Activated CD8-positive, alpha-beta T cell treated with anti-CD3 and anti-CD28 coated beads for 36 hours (primary cell): ENCODE measurements around the gene BNIP5. TPM values are rescaled to one million over a fixed set of nuclear protein-coding genes. Genes with fewer than 3 reads are reported as not detected.

ENCODE experiments used
- ATAC-seq: fragments of 200-7000 bp; cut with Tn5 transposase; one replicate; pipeline ENCODE4 v1.10.0; 2021; ENCODE audit warnings: mild to moderate bottlenecking, moderate library complexity
- CTCF ChIA-PET: fragments of 350-600 bp; sonication (Branson Sonifier 250); formaldehyde crosslinking; loops from one replicate; lab custom pipeline; 2021; ENCODE audit warnings: antibody characterized with exemption; lab: Charles Lee
- POLR2A ChIA-PET: fragments of 350-600 bp; sonication (Branson Sonifier 250); formaldehyde crosslinking; loops from one replicate; lab custom pipeline; 2021; ENCODE audit warnings: antibody characterized with exemption; lab: Charles Lee
- DNase-seq: peaks from one replicate; pipeline ENCODE4 v3.0.0-alpha.2; 2020
- H3K27ac Mint-ChIP-seq: one replicate; pipeline ENCODE4 v1.8.0; 2021; ENCODE audit warnings: mild to moderate bottlenecking, mixed read lengths
- H3K27me3 Mint-ChIP-seq: one replicate; pipeline ENCODE4 v1.8.0; 2021; ENCODE audit warnings: mixed read lengths
- H3K36me3 Mint-ChIP-seq: one replicate; pipeline ENCODE4 v1.8.0; 2021; ENCODE audit warnings: low read depth, mixed read lengths
- H3K4me1 Mint-ChIP-seq: one replicate; pipeline ENCODE4 v1.8.0; 2021; ENCODE audit warnings: low read depth, mixed read lengths
- H3K4me3 Mint-ChIP-seq: one replicate; pipeline ENCODE4 v1.8.0; 2021; ENCODE audit warnings: mild to moderate bottlenecking, moderate library complexity, mixed read lengths
- H3K9me3 Mint-ChIP-seq: one replicate; pipeline ENCODE4 v1.8.0; 2021; ENCODE audit warnings: mixed read lengths
- intact Hi-C: fragments of 100-400 bp; cut with micrococcal nuclease; formaldehyde crosslinking; loops from one replicate; pipeline ENCODE4 v1.10.0; 2022
- total RNA-seq, 2 experiments: library from RNA; stranded (reverse); gene quantifications; one replicate each; pipeline ENCODE4 v1.2.3, GENCODE V29; 2021
- TF ChIP-seq, protein P1 (sequence below): fragments of 200-600 bp; IDR thresholded peaks from one replicate; pipeline ENCODE4 v1.8.0; 2022; ENCODE audit warnings: antibody characterized with exemption, mild to moderate bottlenecking

Gene BNIP5
- total RNA-seq, 2 experiments from 2014 or later = not detected

DNA sequence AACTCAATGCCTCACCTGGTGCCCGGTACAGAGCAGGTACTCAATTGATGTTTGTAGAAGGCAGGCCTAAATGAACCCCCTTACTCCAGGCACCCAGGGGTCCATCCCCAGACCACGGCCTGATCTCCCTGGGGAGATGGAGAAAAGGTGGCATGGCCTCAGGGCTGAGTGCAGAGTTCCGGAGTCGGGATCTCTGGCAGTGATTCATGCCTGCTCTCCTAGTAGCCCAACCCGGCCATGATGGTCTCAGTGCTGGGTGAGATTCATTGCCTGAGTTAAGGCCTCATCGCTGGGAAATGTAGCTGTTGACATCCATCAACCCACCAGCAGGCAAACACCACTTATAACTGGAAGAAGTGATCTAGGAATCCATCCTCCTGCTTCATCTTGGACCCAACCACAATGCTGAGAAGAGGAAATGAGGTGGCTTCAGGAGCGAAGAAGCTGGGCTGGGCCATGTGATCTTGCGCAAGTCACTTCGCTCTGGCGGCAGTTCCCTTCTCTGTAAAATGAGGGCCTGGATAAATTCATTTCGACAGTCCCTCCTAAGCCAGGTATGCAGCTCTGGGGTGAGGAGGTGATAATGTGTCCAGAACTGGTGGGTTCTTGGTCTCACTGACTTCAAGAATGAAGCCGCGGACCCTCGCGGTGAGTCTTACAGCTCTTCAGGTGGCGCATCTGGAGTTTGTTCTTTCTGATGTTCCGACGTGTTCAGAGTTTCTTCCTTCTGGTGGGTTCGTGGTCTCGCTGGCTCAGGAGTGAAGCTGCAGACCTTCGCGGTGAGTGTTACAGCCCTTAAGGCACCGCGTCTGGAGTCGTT is 26.1 kb upstream of the BNIP5 start:
- CTCF ChIA-PET = interaction anchor here (0.9 to 11.6 kb wide), 3 partner anchors 22 to 116 kb away, joined by 3 to 136 read pairs (median 63); partner anchors contain the start of gene BNIP5
- intact Hi-C loops = loop anchor here (5.0 to 10.0 kb wide), 2 partner anchors 60 to 238 kb away; no protein-coding TSS in a partner anchor

DNA sequence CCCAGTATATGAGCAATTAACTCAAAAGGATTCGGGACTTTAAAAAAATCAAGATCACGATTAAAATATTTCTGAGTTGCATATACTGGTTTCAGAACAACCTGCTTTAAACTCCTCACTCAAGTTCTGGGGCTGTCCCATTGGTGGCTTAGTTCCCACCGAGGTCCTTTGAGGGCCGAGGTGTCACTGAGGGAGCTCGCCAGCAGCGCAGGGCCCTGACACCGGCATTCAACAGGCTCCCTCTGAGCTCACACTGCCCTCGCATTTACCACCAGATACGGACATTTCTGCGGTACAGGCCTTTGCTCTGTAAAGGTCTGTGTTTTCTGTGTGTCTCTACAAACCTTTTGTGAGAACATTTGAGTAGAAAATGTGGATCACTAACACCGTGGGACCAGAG is 24.4 kb upstream of the BNIP5 start:
- Mint-ChIP-seq H3K9me3 (no peaks in the 10 kb centered on the region), H3K36me3 (no peaks in the 10 kb centered on the region), H3K27ac (no peak overlapping the region), H3K27me3 (no peaks in the 10 kb centered on the region), H3K4me1 (peaks cover 7% of the 10 kb centered on the region), H3K4me3 (no peak overlapping the region)
- CTCF ChIA-PET = interaction anchor here (0.6 to 11.6 kb wide), 17 partner anchors 8 to 334 kb away, joined by 3 to 136 read pairs (median 4); partner anchors contain the start of genes BNIP5 and MAPK14
- ATAC-seq (no peak), DNase-seq (no peak)
- intact Hi-C loops = loop anchor here (2.0 to 10.0 kb wide), 3 partner anchors 20 to 236 kb away; no protein-coding TSS in a partner anchor
- POLR2A ChIA-PET = interaction anchor here (0.7 kb wide), 1 partner anchor 173 kb away, joined by 3 read pairs; no protein-coding TSS in a partner anchor
- TF ChIP-seq, protein P1, sequence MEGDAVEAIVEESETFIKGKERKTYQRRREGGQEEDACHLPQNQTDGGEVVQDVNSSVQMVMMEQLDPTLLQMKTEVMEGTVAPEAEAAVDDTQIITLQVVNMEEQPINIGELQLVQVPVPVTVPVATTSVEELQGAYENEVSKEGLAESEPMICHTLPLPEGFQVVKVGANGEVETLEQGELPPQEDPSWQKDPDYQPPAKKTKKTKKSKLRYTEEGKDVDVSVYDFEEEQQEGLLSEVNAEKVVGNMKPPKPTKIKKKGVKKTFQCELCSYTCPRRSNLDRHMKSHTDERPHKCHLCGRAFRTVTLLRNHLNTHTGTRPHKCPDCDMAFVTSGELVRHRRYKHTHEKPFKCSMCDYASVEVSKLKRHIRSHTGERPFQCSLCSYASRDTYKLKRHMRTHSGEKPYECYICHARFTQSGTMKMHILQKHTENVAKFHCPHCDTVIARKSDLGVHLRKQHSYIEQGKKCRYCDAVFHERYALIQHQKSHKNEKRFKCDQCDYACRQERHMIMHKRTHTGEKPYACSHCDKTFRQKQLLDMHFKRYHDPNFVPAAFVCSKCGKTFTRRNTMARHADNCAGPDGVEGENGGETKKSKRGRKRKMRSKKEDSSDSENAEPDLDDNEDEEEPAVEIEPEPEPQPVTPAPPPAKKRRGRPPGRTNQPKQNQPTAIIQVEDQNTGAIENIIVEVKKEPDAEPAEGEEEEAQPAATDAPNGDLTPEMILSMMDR = no peak

More for the DNA sequence above, 26.1 kb upstream of the BNIP5 start:
- TF ChIP-seq, protein P1 = no peak
- Mint-ChIP-seq H3K4me3 (no peak overlapping the region), H3K9me3 (no peaks in the 10 kb centered on the region), H3K27ac (no peak overlapping the region), H3K36me3 (no peaks in the 10 kb centered on the region), H3K27me3 (no peaks in the 10 kb centered on the region), H3K4me1 (peaks cover 7% of the 10 kb centered on the region)
- DNase-seq (no peak), ATAC-seq (no peak)
- POLR2A ChIA-PET = interaction anchor here (0.6 kb wide), 1 partner anchor 42 kb away, joined by 3 read pairs; no protein-coding TSS in a partner anchor

DNA sequence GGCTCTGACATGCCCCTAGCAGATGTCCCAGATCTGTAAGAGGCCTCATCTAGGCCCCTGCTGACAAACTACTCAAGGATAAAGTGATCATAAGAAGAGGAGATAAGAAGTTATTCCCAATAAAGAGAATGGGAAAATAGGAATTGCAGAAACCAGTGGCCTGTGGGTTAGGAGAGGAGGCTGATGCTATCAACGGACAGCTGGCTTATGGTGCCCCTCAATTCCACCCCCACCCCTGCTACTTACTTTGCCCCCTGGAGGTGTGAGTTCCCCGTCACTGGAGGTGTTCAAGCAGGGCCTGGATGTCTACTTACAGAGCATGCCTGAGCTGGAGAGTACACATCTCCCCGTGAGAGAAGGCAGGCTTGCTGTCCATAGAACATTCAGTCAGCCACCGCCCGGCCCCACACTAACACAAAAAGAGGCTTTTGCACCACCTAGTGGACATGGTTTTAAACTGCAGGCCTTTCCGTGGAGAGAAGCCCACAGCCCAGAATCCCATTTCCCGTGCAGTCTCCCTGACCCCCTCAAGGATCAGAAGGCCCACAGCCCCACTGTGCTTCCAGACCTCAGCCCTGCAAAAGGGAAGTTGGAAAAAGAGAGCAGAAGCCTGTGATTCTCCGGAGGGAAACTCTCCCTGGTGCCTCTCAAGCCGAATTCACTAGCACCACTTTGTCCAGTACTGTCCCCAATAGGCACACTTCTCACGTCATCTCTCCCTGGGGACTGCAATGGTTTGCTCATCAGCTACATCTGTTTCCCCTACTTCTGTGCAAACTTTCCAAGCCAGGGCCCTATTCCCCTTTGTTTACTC is 23.8 kb upstream of the BNIP5 start:
- ATAC-seq = peak; percentile 93
- Mint-ChIP-seq H3K9me3 (no peaks in the 10 kb centered on the region), H3K36me3 (no peaks in the 10 kb centered on the region), H3K27ac (no peak overlapping the region), H3K4me3 (no peak overlapping the region), H3K4me1 (peaks cover 12% of the 10 kb centered on the region), H3K27me3 (no peaks in the 10 kb centered on the region)
- TF ChIP-seq, protein P1 = peak; percentile 79
- ChIA-PET CTCF (interaction anchor here (0.6 to 11.6 kb wide), 24 partner anchors 7 to 334 kb away, joined by 3 to 136 read pairs (median 4); partner anchors contain the start of genes BNIP5 and MAPK14), POLR2A (interaction anchor here (0.7 kb wide), 1 partner anchor 172 kb away, joined by 3 read pairs; no protein-coding TSS in a partner anchor)
- intact Hi-C loops = loop anchor here (2.0 to 10.0 kb wide), 3 partner anchors 20 to 236 kb away; no protein-coding TSS in a partner anchor
- DNase-seq = peak; percentile 84

DNA sequence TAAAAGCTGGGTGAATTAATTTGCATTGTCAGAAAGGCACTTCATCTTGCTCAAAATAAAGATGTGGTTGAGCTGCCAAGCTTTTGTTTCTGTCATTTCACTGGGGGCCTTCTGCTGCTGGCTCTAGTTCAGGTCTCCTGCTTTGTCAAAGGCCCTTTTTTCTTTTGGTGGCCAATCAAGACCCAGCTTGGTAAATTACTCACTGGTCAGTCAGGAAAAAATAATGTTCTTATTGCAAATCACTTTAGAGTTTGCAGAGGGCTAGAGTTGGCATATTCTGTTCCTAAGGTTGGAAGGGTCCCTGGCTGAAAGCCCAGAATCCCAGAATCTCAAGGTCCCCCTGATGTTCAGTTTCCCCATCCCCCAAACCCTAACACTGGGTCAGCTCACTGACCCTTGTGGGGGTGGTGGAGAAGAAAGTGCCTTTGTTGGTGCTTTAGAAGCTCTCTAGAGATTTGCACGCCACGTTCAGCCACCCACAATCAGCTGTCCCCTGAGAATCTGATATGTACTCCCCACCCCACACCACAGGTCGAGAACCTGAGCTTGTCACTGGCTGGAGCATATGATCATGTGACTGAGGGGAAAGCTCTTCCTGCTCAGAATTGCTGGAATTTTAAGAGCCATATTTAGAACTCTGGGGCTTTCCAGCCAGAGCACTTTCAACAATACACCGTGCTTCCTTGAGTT is 21.7 kb upstream of the BNIP5 start:
- H3K27me3 Mint-ChIP-seq = no peaks in the 10 kb centered on the region
- no peak overlapping the region for H3K27ac Mint-ChIP-seq
- H3K9me3 Mint-ChIP-seq = no peaks in the 10 kb centered on the region
- intact Hi-C loops = no loop called here
- H3K36me3 Mint-ChIP-seq = no peaks in the 10 kb centered on the region
- DNase-seq (no peak), ATAC-seq (no peak)
- POLR2A ChIA-PET = interaction anchor here (0.7 to 1.2 kb wide), 4 partner anchors 11 to 227 kb away, joined by 3 read pairs; no protein-coding TSS in a partner anchor
- no peak overlapping the region for H3K4me3 Mint-ChIP-seq
- CTCF ChIA-PET = interaction anchor here (0.8 to 11.6 kb wide), 10 partner anchors 8 to 403 kb away, joined by 3 to 136 read pairs (median 4); partner anchors contain the start of genes BNIP5 and MAPK14
- H3K4me1 Mint-ChIP-seq = peaks cover 12% of the 10 kb centered on the region
- TF ChIP-seq, protein P1 = no peak
